Chondrocyte (in vitro differentiated cells): ENCODE measurements around the gene SEPTIN12. TPM values are rescaled to one million over a fixed set of nuclear protein-coding genes. Genes with fewer than 3 reads are reported as not detected.

Experiments used
- DNase-seq: peaks from one replicate; pipeline ENCODE4 v3.0.0; 2021; ENCODE audit warnings: mixed read lengths, low spot score
- H3K27ac Mint-ChIP-seq: one replicate; pipeline ENCODE4 v1.8.0; 2021; ENCODE audit warnings: mild to moderate bottlenecking, moderate library complexity, mixed read lengths; ENCODE audit not compliant: unreplicated experiment
- H3K27me3 Mint-ChIP-seq: 2 replicates; pipeline ENCODE4 v1.8.0; 2021; ENCODE audit warnings: low read depth, mixed read lengths
- H3K36me3 Mint-ChIP-seq: 2 replicates; pipeline ENCODE4 v1.8.0; 2021; ENCODE audit warnings: low read depth, mixed read lengths
- H3K4me1 Mint-ChIP-seq: 2 replicates; pipeline ENCODE4 v1.8.0; 2021; ENCODE audit warnings: low read depth, mild to moderate bottlenecking, mixed read lengths
- H3K4me3 Mint-ChIP-seq: one replicate; pipeline ENCODE4 v1.8.0; 2021; ENCODE audit warnings: mild to moderate bottlenecking, moderate library complexity, mixed read lengths; ENCODE audit not compliant: unreplicated experiment
- H3K9me3 Mint-ChIP-seq: 2 replicates; pipeline ENCODE4 v1.8.0; 2021; ENCODE audit warnings: low read depth, mixed read lengths
- CTCF ChIP-seq: fragments of 200-600 bp; sonication (generic); IDR thresholded peaks from 2 replicates; pipeline ENCODE4 v1.5.0; 2021; ENCODE audit warnings: antibody characterized with exemption, mild to moderate bottlenecking, moderate library complexity
- total RNA-seq: library from RNA; stranded (reverse); gene quantifications from 3 replicates; pipeline ENCODE4 v1.2.1, GENCODE V29; 2021

Gene SEPTIN12
- total RNA-seq, 1 donor from 2014 or later = not detected

- Mint-ChIP-seq H3K36me3 (peaks cover 12% of the 10 kb centered on the region), H3K27ac (no peak overlapping the region), H3K4me3 (no peak overlapping the region), H3K4me1 (no peaks in the 10 kb centered on the region), H3K27me3 (no peaks in the 10 kb centered on the region), H3K9me3 (peaks cover 5% of the 10 kb centered on the region)
- DNase-seq = no peak
- no peak for TF ChIP-seq CTCF
Observed at GRCh38 chr16:4750896-4751295, 37.2 kb downstream of the SEPTIN12 start.

- H3K36me3 Mint-ChIP-seq = peaks cover 6% of the 10 kb centered on the region
- H3K4me1 Mint-ChIP-seq = no peaks in the 10 kb centered on the region
- no peak for TF ChIP-seq CTCF
- no peaks in the 10 kb centered on the region for H3K9me3 Mint-ChIP-seq
- no peak overlapping the region for H3K4me3 Mint-ChIP-seq
- H3K27me3 Mint-ChIP-seq = no peaks in the 10 kb centered on the region
- DNase-seq = no peak
- H3K27ac Mint-ChIP-seq = no peak overlapping the region
Observed at GRCh38 chr16:4749700-4750257, 38.4 kb downstream of the SEPTIN12 start.

GRCh38 chr16:4748682-4749411 is 39.3 kb downstream of the SEPTIN12 start:
- no peaks in the 10 kb centered on the region for H3K9me3 Mint-ChIP-seq
- no peak overlapping the region for H3K4me3 Mint-ChIP-seq
- no peak for DNase-seq
- no peaks in the 10 kb centered on the region for H3K4me1 Mint-ChIP-seq
- TF ChIP-seq CTCF = no peak
- H3K27me3 Mint-ChIP-seq = no peaks in the 10 kb centered on the region
- no peak overlapping the region for H3K27ac Mint-ChIP-seq
- peaks cover 5% of the 10 kb centered on the region for H3K36me3 Mint-ChIP-seq

- no peak overlapping the region for H3K4me3 Mint-ChIP-seq
- TF ChIP-seq CTCF = no peak
- no peaks in the 10 kb centered on the region for H3K4me1 Mint-ChIP-seq
- no peaks in the 10 kb centered on the region for H3K27me3 Mint-ChIP-seq
- H3K36me3 Mint-ChIP-seq = peaks cover 2% of the 10 kb centered on the region
- no peaks in the 10 kb centered on the region for H3K9me3 Mint-ChIP-seq
- DNase-seq = no peak
- no peak overlapping the region for H3K27ac Mint-ChIP-seq
Observed at GRCh38 chr16:4747906-4748681, 40.1 kb downstream of the SEPTIN12 start.

- DNase-seq = no peak
- no peak overlapping the region for H3K4me3 Mint-ChIP-seq
- TF ChIP-seq CTCF = no peak
- peaks cover 2% of the 10 kb centered on the region for H3K36me3 Mint-ChIP-seq
- H3K27ac Mint-ChIP-seq = no peak overlapping the region
- H3K9me3 Mint-ChIP-seq = no peaks in the 10 kb centered on the region
- H3K4me1 Mint-ChIP-seq = no peaks in the 10 kb centered on the region
- no peaks in the 10 kb centered on the region for H3K27me3 Mint-ChIP-seq
Observed at GRCh38 chr16:4746991-4747574, 41.1 kb downstream of the SEPTIN12 start.
